A673 (cell line): ENCODE data around the gene EFNA2. TPM values are rescaled to one million over a fixed set of nuclear protein-coding genes. Genes with fewer than 3 reads are reported as not detected.

Experiments
- BruUV-seq: library from RNA; stranded (reverse); fragments of 400-500 nt; replicated peaks from 2 replicates; lab custom pipeline; 2021; lab: Mats Ljungman, UMichigan
- CTCF ChIA-PET: fragments of 300-600 bp; sonication (Branson Sonifier 250); formaldehyde crosslinking; loops from one replicate; lab custom pipeline; 2022; ENCODE audit warnings: antibody characterized with exemption; lab: Charles Lee
- POLR2A ChIA-PET: fragments of 300-600 bp; sonication (Branson Sonifier 250); formaldehyde crosslinking; loops from one replicate; lab custom pipeline; 2022; ENCODE audit warnings: antibody characterized with exemption; ENCODE audit not compliant: low non-redundant PET; lab: Charles Lee
- DNase-seq: peaks from one replicate; pipeline ENCODE4 v3.0.0-alpha.2; 2015; ENCODE audit warnings: low spot score
- H3K27ac ChIP-seq: fragments of 200-600 bp; sonication (generic); 2 replicates; pipeline ENCODE4 v1.5.1; 2016; ENCODE audit warnings: mixed run types, low read depth, mild to moderate bottlenecking, mixed read lengths, antibody characterized with exemption, low read length; ENCODE audit not compliant: poor library complexity, severe bottlenecking
- H3K27me3 ChIP-seq: fragments of 200-600 bp; sonication (generic); replicated peaks from 2 replicates; pipeline ENCODE4 v1.6.1; 2017; ENCODE audit warnings: mixed run types, low read depth, mild to moderate bottlenecking, mixed read lengths, antibody characterized with exemption, low read length; ENCODE audit not compliant: insufficient read depth, poor library complexity
- H3K36me3 ChIP-seq: fragments of 200-600 bp; sonication (generic); 2 replicates; pipeline ENCODE4 v1.6.1; 2016; ENCODE audit warnings: mixed run types, mild to moderate bottlenecking, mixed read lengths, antibody characterized with exemption, low read length; ENCODE audit not compliant: insufficient read depth, poor library complexity, severe bottlenecking
- H3K4me1 ChIP-seq: fragments of 200-600 bp; sonication (generic); 2 replicates; pipeline ENCODE4 v1.6.1; 2017; ENCODE audit warnings: mixed run types, mild to moderate bottlenecking, mixed read lengths, antibody characterized with exemption, low read length; ENCODE audit not compliant: insufficient read depth, poor library complexity, severe bottlenecking
- H3K4me3 ChIP-seq: fragments of 200-600 bp; sonication (generic); 2 replicates; pipeline ENCODE4 v1.5.1; 2016; ENCODE audit warnings: low read depth, mixed run types, mild to moderate bottlenecking, mixed read lengths, low read length; ENCODE audit not compliant: poor library complexity, severe bottlenecking
- H3K9me3 ChIP-seq: fragments of 200-600 bp; sonication (generic); 2 replicates; pipeline ENCODE4 v1.6.1; 2016; ENCODE audit warnings: mixed run types, low read depth, mild to moderate bottlenecking, mixed read lengths, antibody characterized with exemption, low read length; ENCODE audit not compliant: poor library complexity, severe bottlenecking
- CTCF ChIP-seq: fragments of 300-800, 200-600 bp; sonication (generic); conservative IDR thresholded peaks from 2 replicates; pipeline ENCODE4 v1.5.1; 2017; ENCODE audit warnings: low read depth, mild to moderate bottlenecking, antibody characterized with exemption, low read length, moderate library complexity, mixed read lengths
- EZH2 ChIP-seq: fragments of 200-600 bp; sonication (generic); IDR thresholded peaks from 2 replicates; pipeline ENCODE4 v1.6.1; 2017; ENCODE audit warnings: borderline replicate concordance, low read depth, mild to moderate bottlenecking, mixed read lengths, antibody characterized with exemption, low read length; ENCODE audit not compliant: poor library complexity, severe bottlenecking
- intact Hi-C: fragments of 100-400 bp; cut with micrococcal nuclease; formaldehyde crosslinking; loops from one replicate; pipeline ENCODE4 v1.10.0; 2022; ENCODE audit not compliant: unreplicated experiment
- total RNA-seq: library from RNA; stranded (reverse); gene quantifications from 2 replicates; pipeline ENCODE4 v1.2.3, GENCODE V29; 2021

EFNA2 gene
- total RNA-seq, 1 experiment from 2014 or later: 0.64 TPM

GRCh38 chr19:1237754-1238368 lies 47.8 kb upstream of the EFNA2 start, which contains the start of gene CBARP:
Gene CBARP (minus strand): TSS chr19:1238005. CDS start chr19:1236100, 1,905 bp downstream.
- intact Hi-C loops: no loop called here
- CTCF ChIA-PET: interaction anchor here (0.6 to 1.2 kb wide), 2 partner anchors 15 to 126 kb away, joined by 3 to 5 read pairs; no protein-coding TSS in a partner anchor
- DNase-seq: no peak

DNA sequence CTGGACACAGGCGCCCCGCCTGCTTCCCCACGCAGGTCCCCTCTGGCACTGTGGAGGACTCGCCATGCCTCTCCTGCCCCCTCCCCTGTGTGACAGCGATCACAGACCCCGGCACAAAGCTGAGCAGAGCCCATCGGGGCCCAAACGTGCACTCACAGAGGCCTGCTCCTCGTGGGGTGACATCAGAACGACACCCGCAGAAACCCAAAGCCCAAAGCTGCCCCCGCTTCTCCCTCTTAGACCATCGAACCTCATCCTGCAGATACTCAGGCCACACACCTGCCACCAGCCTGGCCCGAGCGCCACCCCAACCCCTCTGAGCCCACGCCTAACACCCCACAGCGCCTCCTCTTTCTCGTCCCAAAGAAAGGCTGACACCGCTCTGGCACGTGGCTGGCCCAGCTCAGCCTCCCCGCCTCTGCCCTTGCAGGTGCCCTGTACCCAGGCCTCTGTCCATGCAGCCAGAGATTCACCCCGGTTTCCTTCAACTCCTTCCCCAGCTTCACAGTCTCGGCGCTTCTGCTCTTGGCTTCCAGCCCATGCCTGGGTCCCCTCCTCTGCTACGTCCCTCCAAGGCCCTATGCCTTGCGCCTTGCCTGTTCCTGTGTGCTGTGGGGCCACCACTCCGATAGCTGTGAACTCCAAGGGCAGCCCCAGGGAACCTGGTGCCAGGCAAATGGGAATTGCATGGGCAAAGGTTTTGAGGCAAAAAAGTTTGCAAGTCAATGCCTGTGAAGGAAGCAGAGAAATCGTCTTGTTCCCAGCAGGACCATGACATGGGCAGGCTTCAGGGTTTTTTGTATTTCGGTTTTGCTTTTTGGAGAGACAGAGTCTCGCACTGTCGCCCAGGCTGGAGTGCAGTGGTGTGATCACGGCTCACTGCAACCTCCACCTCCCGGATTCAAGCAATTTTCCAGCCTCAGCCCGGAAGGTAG lies 47.0 kb upstream of the EFNA2 start:
- no peak for TF ChIP-seq EZH2
- no peak for TF ChIP-seq CTCF
- intact Hi-C loops: no loop called here
- Histone ChIP-seq H3K9me3 (no peaks in the 10 kb centered on the region), H3K27me3 (no peaks in the 10 kb centered on the region), H3K36me3 (peaks cover 8% of the 10 kb centered on the region), H3K27ac (peak overlapping the region; percentile 68), H3K4me3 (peak overlapping the region; percentile 86), H3K4me1 (peaks cover 35% of the 10 kb centered on the region)
- no TSS peak for BruUV-seq
- DNase-seq: no peak
- ChIA-PET CTCF (interaction anchor here (0.6 to 1.2 kb wide), 2 partner anchors 15 to 127 kb away, joined by 3 to 5 read pairs; no protein-coding TSS in a partner anchor), POLR2A (interaction anchor here (0.6 to 0.7 kb wide), 2 partner anchors 293 to 294 kb away, joined by 9 to 13 read pairs; no protein-coding TSS in a partner anchor)

More at GRCh38 chr19:1237754-1238368, 47.8 kb upstream of the EFNA2 start, which contains the start of gene CBARP:
- POLR2A ChIA-PET: interaction anchor here (0.6 to 0.7 kb wide), 2 partner anchors 293 to 294 kb away, joined by 9 to 13 read pairs; no protein-coding TSS in a partner anchor
- Histone ChIP-seq H3K4me3 (peak within 1 kb of the TSS; percentile 86), H3K27me3 (no peaks in the 10 kb centered on the region), H3K4me1 (peaks cover 30% of the 10 kb centered on the region), H3K36me3 (peaks cover 8% of the 10 kb centered on the region), H3K27ac (peak within 1 kb of the TSS; percentile 70), H3K9me3 (no peaks in the 10 kb centered on the region)
- no TSS peak for BruUV-seq
- TF ChIP-seq EZH2 (no peak), CTCF (no peak)

DNA sequence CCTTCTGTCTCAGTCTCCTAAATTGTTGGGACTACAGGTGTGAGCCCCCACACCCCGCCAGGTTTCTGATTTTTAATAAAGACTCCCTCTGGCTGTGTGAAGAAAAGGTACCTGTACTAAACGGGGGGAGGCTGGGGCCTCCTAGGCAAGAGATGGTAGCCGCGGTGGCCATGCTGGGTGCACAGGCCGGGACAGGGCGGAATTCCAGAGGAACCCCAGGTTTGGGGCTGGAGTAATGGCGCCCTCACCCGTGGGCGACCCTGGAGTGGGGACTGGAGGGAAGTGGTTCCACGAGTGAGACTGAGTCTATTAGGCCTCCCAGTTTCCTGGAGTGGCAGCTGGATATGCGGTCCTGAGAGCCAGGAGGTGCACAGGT lies 46.3 kb upstream of the EFNA2 start:
- Histone ChIP-seq H3K9me3 (no peaks in the 10 kb centered on the region), H3K4me3 (no peak overlapping the region), H3K36me3 (peaks cover 9% of the 10 kb centered on the region), H3K4me1 (peaks cover 43% of the 10 kb centered on the region), H3K27ac (peak overlapping the region; percentile 87), H3K27me3 (no peaks in the 10 kb centered on the region)
- TF ChIP-seq EZH2 (no peak), CTCF (no peak)
- intact Hi-C loops: no loop called here
- BruUV-seq: no TSS peak
- CTCF ChIA-PET: interaction anchor here (1.2 kb wide), 1 partner anchor 16 kb away, joined by 5 read pairs; no protein-coding TSS in a partner anchor
- POLR2A ChIA-PET: no interaction called here
- no peak for DNase-seq
